HG03439 (cell line): ENCODE measurements around the gene LRP1.

Experiments
- ATAC-seq: cut with Tn5 transposase; IDR thresholded peaks from one replicate; pipeline ENCODE4 v1.9.1; 2021; ENCODE audit warnings: mild to moderate bottlenecking, moderate library complexity; ENCODE audit not compliant: unreplicated experiment

The LRP1 gene

GRCh38 chr12:57093415-57094207, 34.7 kb upstream of the LRP1 start:
- no peak for ATAC-seq

- ATAC-seq, result no peak
Measured at GRCh38 chr12:57094208-57095160, 33.8 kb upstream of the LRP1 start.

- no peak for ATAC-seq
Measured at GRCh38 chr12:57095440-57095839, 32.8 kb upstream of the LRP1 start.

GRCh38 chr12:57096099-57096572, 32.1 kb upstream of the LRP1 start:
- ATAC-seq, result no peak

GRCh38 chr12:57096748-57097553, 31.3 kb upstream of the LRP1 start:
- no peak for ATAC-seq

GRCh38 chr12:57097554-57097835, 30.8 kb upstream of the LRP1 start:
- no peak for ATAC-seq

- ATAC-seq, result no peak
Measured at GRCh38 chr12:57098546-57098945, 29.7 kb upstream of the LRP1 start.

GRCh38 chr12:57099047-57099714, 29.1 kb upstream of the LRP1 start:
- no peak for ATAC-seq

- no peak for ATAC-seq
Measured at GRCh38 chr12:57099766-57100165, 28.5 kb upstream of the LRP1 start.

- no peak for ATAC-seq
Measured at GRCh38 chr12:57101892-57102695, 26.2 kb upstream of the LRP1 start.

- no peak for ATAC-seq
Measured at GRCh38 chr12:57103856-57104255, 24.4 kb upstream of the LRP1 start.

GRCh38 chr12:57104292-57104910, 23.9 kb upstream of the LRP1 start:
- ATAC-seq, result no peak

- no peak for ATAC-seq
Measured at GRCh38 chr12:57105011-57105753, 23.1 kb upstream of the LRP1 start.

GRCh38 chr12:57106021-57106708, 22.1 kb upstream of the LRP1 start:
- no peak for ATAC-seq

GRCh38 chr12:57107456-57108155, 20.7 kb upstream of the LRP1 start:
- no peak for ATAC-seq

GRCh38 chr12:57109207-57110103, 18.8 kb upstream of the LRP1 start:
- ATAC-seq, result no peak
